Measurements from ENCODE around the gene NOTCH3.
A peak's percentile ranks its signal among the peaks of the same experiment; 100 is the strongest.

Gene NOTCH3

GRCh38 chr19:15175609-15176008 lies 25.2 kb downstream of the NOTCH3 start:
- H3K4me3 ChIP-seq (ENCODE audit: low read depth, low read length): no peak overlapping the region
- no peak for TF ChIP-seq CTCF (IDR thresholded peaks at IDR 0.05; ENCODE audit: low read depth, low read length)

GRCh38 chr19:15173746-15174404 lies 26.9 kb downstream of the NOTCH3 start:
- no peak for TF ChIP-seq CTCF (IDR thresholded peaks at IDR 0.05; ENCODE audit: low read depth, low read length)
- H3K4me3 ChIP-seq (ENCODE audit: low read depth, low read length): no peak overlapping the region

- no peak overlapping the region for H3K4me3 ChIP-seq (ENCODE audit: low read depth, low read length)
- no peak for TF ChIP-seq CTCF (IDR thresholded peaks at IDR 0.05; ENCODE audit: low read depth, low read length)
Measured at GRCh38 chr19:15170345-15170744, 30.4 kb downstream of the NOTCH3 start.

- TF ChIP-seq CTCF (IDR thresholded peaks at IDR 0.05; ENCODE audit: low read depth, low read length): no peak
- no peak overlapping the region for H3K4me3 ChIP-seq (ENCODE audit: low read depth, low read length)
Measured at GRCh38 chr19:15169541-15170285, 31.1 kb downstream of the NOTCH3 start.

- no peak for TF ChIP-seq CTCF (IDR thresholded peaks at IDR 0.05; ENCODE audit: low read depth, low read length)
- no peak overlapping the region for H3K4me3 ChIP-seq (ENCODE audit: low read depth, low read length)
Measured at GRCh38 chr19:15166700-15167099, 34.1 kb downstream of the NOTCH3 start.

- no peak overlapping the region for H3K4me3 ChIP-seq (ENCODE audit: low read depth, low read length)
- peak; percentile 59 for TF ChIP-seq CTCF (IDR thresholded peaks at IDR 0.05; ENCODE audit: low read depth, low read length)
Measured at GRCh38 chr19:15161028-15161984, 39.5 kb downstream of the NOTCH3 start.
